Upper lobe of right lung (tissue), 1 donor: ENCODE data around the gene CDSN. TPM values are rescaled to one million over a fixed set of nuclear protein-coding genes. Genes with fewer than 3 reads are reported as not detected.

Experiments used
- ATAC-seq: fragments of 200-7000 bp; cut with Tn5 transposase; one replicate; pipeline ENCODE4 v1.9.1; 2020; ENCODE audit warnings: mild to moderate bottlenecking, moderate library complexity
- DNase-seq: peaks from one replicate; pipeline ENCODE4 v3.0.0-alpha.2; 2020
- H3K27ac ChIP-seq: fragments of 200-600 bp; one replicate; pipeline ENCODE4 v1.8.0; 2022
- H3K27me3 ChIP-seq: fragments of 200-600 bp; one replicate; pipeline ENCODE4 v1.8.0; 2022; ENCODE audit warnings: mild to moderate bottlenecking
- H3K36me3 ChIP-seq: fragments of 200-600 bp; one replicate; pipeline ENCODE4 v1.8.0; 2022
- H3K4me1 ChIP-seq: fragments of 200-600 bp; one replicate; pipeline ENCODE4 v1.8.0; 2022
- H3K4me3 ChIP-seq: fragments of 200-600 bp; one replicate; pipeline ENCODE4 v1.8.0; 2022; ENCODE audit warnings: mild to moderate bottlenecking
- H3K9me3 ChIP-seq: fragments of 200-600 bp; one replicate; pipeline ENCODE4 v1.8.0; 2022
- intact Hi-C: fragments of 100-400 bp; cut with DNase I; formaldehyde crosslinking; loops from one replicate; pipeline ENCODE4 v1.11.0; 2022
- total RNA-seq: library from RNA; stranded (reverse); fragmentation: NEBNext Ultra II Directional; extraction: Animal tissue kit (Norgen Biotek cat#: 25700); gene quantifications from one replicate; pipeline ENCODE4 v1.2.1, GENCODE V29; 2021
- TF ChIP-seq, protein P1 (sequence below): fragments of 200-600 bp; IDR thresholded peaks from one replicate; pipeline ENCODE4 v1.8.0; 2022; ENCODE audit warnings: antibody characterized with exemption
- donor health status: DM: no; HTN: yes; CAD: no; lungs with severe emphysema.

Gene CDSN
- total RNA-seq, 1 donor from 2014 or later = not detected

DNA sequence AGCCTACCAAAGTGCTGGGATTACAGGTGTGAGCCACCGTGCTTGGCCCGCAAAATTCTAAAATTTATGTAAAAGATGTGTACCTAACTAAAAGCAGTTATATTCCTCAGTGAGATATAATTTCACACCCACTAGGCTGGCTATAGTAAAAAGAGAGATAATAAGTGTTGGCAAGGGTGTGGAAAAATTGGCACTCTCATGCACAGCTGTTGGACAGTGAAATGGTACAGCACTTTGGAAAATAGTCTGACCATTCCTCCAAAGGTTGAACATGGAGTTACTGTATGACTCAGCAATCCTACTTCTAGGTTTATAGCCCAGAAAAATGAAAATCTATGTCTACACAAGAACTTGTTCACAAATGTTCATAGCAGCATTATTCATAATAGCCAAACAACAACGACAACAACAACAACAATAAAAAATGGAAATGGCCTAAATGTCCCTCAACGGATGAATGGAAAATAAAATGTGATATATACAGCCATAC, 21.8 kb downstream of the CDSN start:
- H3K27ac ChIP-seq = no peak overlapping the region
- DNase-seq (no peak), ATAC-seq (no peak)
- intact Hi-C loops = no loop called here
- H3K27me3 ChIP-seq = no peaks in the 10 kb centered on the region
- TF ChIP-seq, protein P1, sequence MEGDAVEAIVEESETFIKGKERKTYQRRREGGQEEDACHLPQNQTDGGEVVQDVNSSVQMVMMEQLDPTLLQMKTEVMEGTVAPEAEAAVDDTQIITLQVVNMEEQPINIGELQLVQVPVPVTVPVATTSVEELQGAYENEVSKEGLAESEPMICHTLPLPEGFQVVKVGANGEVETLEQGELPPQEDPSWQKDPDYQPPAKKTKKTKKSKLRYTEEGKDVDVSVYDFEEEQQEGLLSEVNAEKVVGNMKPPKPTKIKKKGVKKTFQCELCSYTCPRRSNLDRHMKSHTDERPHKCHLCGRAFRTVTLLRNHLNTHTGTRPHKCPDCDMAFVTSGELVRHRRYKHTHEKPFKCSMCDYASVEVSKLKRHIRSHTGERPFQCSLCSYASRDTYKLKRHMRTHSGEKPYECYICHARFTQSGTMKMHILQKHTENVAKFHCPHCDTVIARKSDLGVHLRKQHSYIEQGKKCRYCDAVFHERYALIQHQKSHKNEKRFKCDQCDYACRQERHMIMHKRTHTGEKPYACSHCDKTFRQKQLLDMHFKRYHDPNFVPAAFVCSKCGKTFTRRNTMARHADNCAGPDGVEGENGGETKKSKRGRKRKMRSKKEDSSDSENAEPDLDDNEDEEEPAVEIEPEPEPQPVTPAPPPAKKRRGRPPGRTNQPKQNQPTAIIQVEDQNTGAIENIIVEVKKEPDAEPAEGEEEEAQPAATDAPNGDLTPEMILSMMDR = no peak
- H3K36me3 ChIP-seq = no peaks in the 10 kb centered on the region
- no peaks in the 10 kb centered on the region for H3K9me3 ChIP-seq
- H3K4me3 ChIP-seq = no peak overlapping the region
- H3K4me1 ChIP-seq = peaks cover 5% of the 10 kb centered on the region

GRCh38 chr6:31096656-31097055, 23.6 kb downstream of the CDSN start:
- peaks cover 5% of the 10 kb centered on the region for H3K4me1 ChIP-seq
- no peaks in the 10 kb centered on the region for H3K36me3 ChIP-seq
- intact Hi-C loops = no loop called here
- DNase-seq (no peak), ATAC-seq (no peak)
- TF ChIP-seq, protein P1 = no peak
- no peak overlapping the region for H3K27ac ChIP-seq
- H3K27me3 ChIP-seq = no peaks in the 10 kb centered on the region
- no peaks in the 10 kb centered on the region for H3K9me3 ChIP-seq
- no peak overlapping the region for H3K4me3 ChIP-seq

GRCh38 chr6:31096215-31096614, 24.0 kb downstream of the CDSN start:
- DNase-seq (no peak), ATAC-seq (no peak)
- Histone ChIP-seq H3K4me1 (peaks cover 5% of the 10 kb centered on the region), H3K27me3 (no peaks in the 10 kb centered on the region), H3K4me3 (no peak overlapping the region), H3K9me3 (no peaks in the 10 kb centered on the region), H3K36me3 (no peaks in the 10 kb centered on the region), H3K27ac (no peak overlapping the region)
- intact Hi-C loops = no loop called here
- TF ChIP-seq, protein P1 = no peak

DNA sequence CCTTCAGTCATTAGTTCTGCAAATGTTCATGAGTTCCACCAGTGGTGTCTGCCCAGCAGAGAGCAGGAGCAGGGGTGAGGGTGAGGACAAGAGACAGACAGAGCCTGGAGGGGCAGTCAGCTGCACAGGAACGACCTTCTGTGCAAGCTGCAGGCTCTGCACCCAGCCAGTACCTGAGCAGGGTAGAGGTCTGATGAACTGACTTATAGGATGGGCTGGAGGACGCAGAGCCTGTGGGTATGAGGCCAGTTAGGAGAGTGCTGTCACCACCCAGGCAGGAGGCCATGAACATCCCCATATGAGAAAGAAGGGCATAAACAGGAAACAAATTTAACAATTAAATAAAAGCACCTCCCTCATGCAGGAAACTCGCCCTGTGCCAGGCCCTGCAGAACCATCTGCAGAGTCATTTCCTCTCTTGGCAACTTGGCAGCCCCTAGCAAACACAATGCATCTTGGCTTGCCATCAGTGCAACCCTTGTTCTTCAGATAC, 25.8 kb downstream of the CDSN start:
- Histone ChIP-seq H3K36me3 (no peaks in the 10 kb centered on the region), H3K4me1 (peaks cover 5% of the 10 kb centered on the region), H3K27me3 (no peaks in the 10 kb centered on the region), H3K9me3 (no peaks in the 10 kb centered on the region), H3K27ac (peak overlapping the region; percentile 47), H3K4me3 (no peak overlapping the region)
- intact Hi-C loops = no loop called here
- TF ChIP-seq, protein P1 = no peak
- no peak for DNase-seq
- ATAC-seq = peak; percentile 55

- DNase-seq (no peak), ATAC-seq (no peak)
- no peak overlapping the region for H3K27ac ChIP-seq
- H3K9me3 ChIP-seq = no peaks in the 10 kb centered on the region
- intact Hi-C loops = no loop called here
- H3K4me3 ChIP-seq = no peak overlapping the region
- no peaks in the 10 kb centered on the region for H3K36me3 ChIP-seq
- TF ChIP-seq, protein P1 = no peak
- no peaks in the 10 kb centered on the region for H3K27me3 ChIP-seq
- peaks cover 5% of the 10 kb centered on the region for H3K4me1 ChIP-seq
Observed at GRCh38 chr6:31092769-31093505, 27.3 kb downstream of the CDSN start.
